IMR-90 (cell line): Measurements from ENCODE around the gene CXorf51A. TPM values are rescaled to one million over a fixed set of nuclear protein-coding genes. Genes with fewer than 3 reads are reported as not detected.
"Not testable (repeated sequence)": the region's sequence is repeated elsewhere in the genome, so short reads cannot be mapped to it uniquely, and the experiment has no call there.

Source experiments
- ATAC-seq: fragments of 200-7000 bp; cut with Tn5 transposase; 2 replicates; pipeline ENCODE4 v1.9.1; 2020; ENCODE audit warnings: low read depth, mild to moderate bottlenecking, moderate library complexity
- Bru-seq: library from RNA; stranded (reverse); fragments of 400-500 nt; gene quantifications from one replicate; lab custom pipeline; 2021; lab: Mats Ljungman, UMichigan
- BruChase-seq, 2 experiments: library from RNA; stranded (reverse); fragments of 400-500 nt; gene quantifications; one replicate each; lab custom pipeline; 2021; lab: Mats Ljungman, UMichigan
- BruUV-seq: library from RNA; stranded (reverse); fragments of 400-500 nt; replicated peaks from 2 replicates; lab custom pipeline; 2021; lab: Mats Ljungman, UMichigan
- CTCF ChIA-PET: fragments of 300-600 bp; formaldehyde crosslinking; extraction: SDS; loops from one replicate; lab custom pipeline; 2021; ENCODE audit warnings: antibody characterized with exemption; lab: Yijun Ruan, JAX
- POLR2A ChIA-PET: fragments of 300-600 bp; sonication (Branson Sonifier 250); formaldehyde crosslinking; loops from one replicate; lab custom pipeline; 2022; ENCODE audit warnings: antibody characterized with exemption; ENCODE audit not compliant: unreplicated experiment; lab: Charles Lee
- DNase-seq: peaks from one replicate; pipeline ENCODE4 v3.0.0; 2013
- H2AFZ ChIP-seq: replicated peaks from 2 replicates; pipeline ENCODE3; 2013; ENCODE audit warnings: low read length, mild to moderate bottlenecking; ENCODE audit not compliant: poor library complexity
- H2AK5ac ChIP-seq: 2 replicates; pipeline ENCODE4 v1.6.1; 2013; ENCODE audit warnings: low read depth, low read length, inconsistent platforms
- H2AK9ac ChIP-seq: replicated peaks from 2 replicates; pipeline ENCODE3; 2013; ENCODE audit warnings: mild to moderate bottlenecking, low read depth, low read length, moderate library complexity; ENCODE audit not compliant: poor library complexity
- H2BK120ac ChIP-seq: 2 replicates; pipeline ENCODE4 v1.6.1; 2013; ENCODE audit warnings: low read depth, low read length, inconsistent platforms
- H2BK15ac ChIP-seq: 3 replicates; pipeline ENCODE4 v1.6.1; 2013; ENCODE audit warnings: low read depth, low read length, inconsistent platforms
- H2BK20ac ChIP-seq: 2 replicates; pipeline ENCODE4 v1.6.1; 2013; ENCODE audit warnings: low read depth, mild to moderate bottlenecking, inconsistent platforms, low read length, moderate library complexity
- H2BK5ac ChIP-seq: 2 replicates; pipeline ENCODE4 v1.6.1; 2013; ENCODE audit warnings: mild to moderate bottlenecking, low read depth, low read length, inconsistent platforms; ENCODE audit not compliant: poor library complexity, severe bottlenecking
- H3K14ac ChIP-seq: replicated peaks from 2 replicates; pipeline ENCODE4 v1.6.1; 2013; ENCODE audit warnings: low read depth, low read length, inconsistent platforms
- H3K18ac ChIP-seq: 2 replicates; pipeline ENCODE4 v1.6.1; 2013; ENCODE audit warnings: low read depth, low read length, control low read depth
- H3K23ac ChIP-seq: 2 replicates; pipeline ENCODE4 v1.6.1; 2013; ENCODE audit warnings: low read depth, low read length, inconsistent platforms
- H3K27ac ChIP-seq: 2 replicates; pipeline ENCODE4 v1.5.1; 2013; ENCODE audit warnings: mild to moderate bottlenecking, control low read depth, low read length; ENCODE audit not compliant: insufficient read depth
- H3K27me3 ChIP-seq: 2 replicates; pipeline ENCODE4 v1.6.1; 2013; ENCODE audit warnings: low read length; ENCODE audit not compliant: control insufficient read depth, insufficient read depth
- H3K36me3 ChIP-seq: 2 replicates; pipeline ENCODE4 v1.6.1; 2013; ENCODE audit warnings: low read length, mixed read lengths; ENCODE audit not compliant: control insufficient read depth, insufficient read depth
- H3K4ac ChIP-seq: 2 replicates; pipeline ENCODE4 v1.6.1; 2013; ENCODE audit warnings: low read depth, low read length, inconsistent platforms
- H3K4me1 ChIP-seq: 2 replicates; pipeline ENCODE4 v1.6.1; 2013; ENCODE audit warnings: low read length, mixed read lengths; ENCODE audit not compliant: control insufficient read depth, insufficient read depth
- H3K4me2 ChIP-seq: 2 replicates; pipeline ENCODE4 v1.6.1; 2013; ENCODE audit warnings: low read depth, mild to moderate bottlenecking, control low read depth, low read length, moderate library complexity
- H3K4me3 ChIP-seq: 2 replicates; pipeline ENCODE4 v1.5.1; 2013; ENCODE audit warnings: low read depth, mild to moderate bottlenecking, control low read depth, low read length, moderate library complexity; ENCODE audit not compliant: insufficient read depth
- H3K56ac ChIP-seq: 2 replicates; pipeline ENCODE4 v1.6.1; 2013; ENCODE audit warnings: low read length, inconsistent platforms; ENCODE audit not compliant: insufficient read depth; ENCODE audit errors: extremely low read depth
- H3K79me1 ChIP-seq, 2 experiments: 2 replicates each; pipeline ENCODE4 v1.6.1; 2013; ENCODE audit warnings: low read length in 2 of 2, inconsistent platforms in 1 of 2, low read depth in 1 of 2
- H3K9ac ChIP-seq: 2 replicates; pipeline ENCODE4 v1.6.1; 2013; ENCODE audit warnings: low read depth, low read length, control low read depth
- H3K9me1 ChIP-seq: 2 replicates; pipeline ENCODE4 v1.6.1; 2013; ENCODE audit warnings: low read length, inconsistent platforms; ENCODE audit not compliant: insufficient read depth
- H3K9me3 ChIP-seq: 2 replicates; pipeline ENCODE4 v1.6.1; 2013; ENCODE audit warnings: low read length; ENCODE audit not compliant: control insufficient read depth, insufficient read depth
- H4K20me1 ChIP-seq: 2 replicates; pipeline ENCODE4 v1.6.1; 2013; ENCODE audit warnings: low read length, inconsistent platforms; ENCODE audit not compliant: insufficient read depth
- H4K5ac ChIP-seq: 2 replicates; pipeline ENCODE4 v1.6.1; 2013; ENCODE audit warnings: mild to moderate bottlenecking, low read depth, low read length, control low read depth
- H4K8ac ChIP-seq, 2 experiments: 2 replicates each; pipeline ENCODE4 v1.6.1; 2013; ENCODE audit warnings: low read depth in 2 of 2, low read length in 2 of 2, control low read depth in 1 of 2, inconsistent platforms in 1 of 2
- H4K91ac ChIP-seq: 2 replicates; pipeline ENCODE4 v1.6.1; 2013; ENCODE audit warnings: low read depth, low read length, inconsistent platforms; ENCODE audit not compliant: insufficient read depth
- WGBS, 2 experiments: methylation state at CpG; one replicate each; pipeline versions ENCODE4 v1.1.5 to v1.1.7; 2013; ENCODE audit warnings: missing lambda C conversion rate in 2 of 2; ENCODE audit not compliant: insufficient read length in 1 of 2; ENCODE audit errors: extremely low coverage in 2 of 2; 5-methylcytosine and 5-hydroxymethylcytosine counted together
- dilution Hi-C: fragments of 300-500 bp; cut with HindIII; formaldehyde crosslinking; loops from one replicate; pipeline ENCODE4 v1.14.3; 2018; ENCODE audit warnings: low sequenced_read_pairs; ENCODE audit not compliant: unreplicated experiment
- in situ Hi-C: fragments of 300-500 bp; cut with MboI; formaldehyde crosslinking; loops from 3 replicates; pipeline ENCODE4 v1.14.3; 2019; ENCODE audit warnings: low sequenced_read_pairs, inconsistent platforms, mixed read lengths
- intact Hi-C: fragments of 100-400 bp; cut with micrococcal nuclease; formaldehyde crosslinking; loops from 2 replicates; pipeline ENCODE4 v1.10.0; 2022
- long read RNA-seq: library from polyadenylated mRNA; unstranded; transcript quantifications from one replicate; pipeline ENCODE4 v2.0.0, GENCODE V29; 2021; ENCODE audit not compliant: unreplicated experiment
- polyA plus RNA-seq, 3 experiments: library from polyadenylated mRNA; depleted of rRNA; stranded (reverse); fragments of >200 nt; gene quantifications; 2 replicates each; pipeline ENCODE4 v1.2.3, GENCODE V29; 2012; ENCODE audit warnings: low replicate concordance in 1 of 3
- total RNA-seq: library from RNA; depleted of rRNA; stranded (reverse); fragments of >200 nt; gene quantifications from 2 replicates; pipeline ENCODE4 v1.2.3, GENCODE V29; 2012; rRNA removed

The CXorf51A gene
- total RNA-seq (not detected in 2 replicates), polyA plus RNA-seq (2012; rRNA removed) (not detected in 2 replicates), Bru-seq, nascent RNA (not detected), BruChase-seq, experiment 1, labeled RNA remaining after a 6-hour chase (not detected), BruChase-seq, experiment 2, labeled RNA remaining after a 2-hour chase (not detected)
- not detected in 2 replicates for polyA plus RNA-seq (2012; cell fraction: cytosol; rRNA removed)
- polyA plus RNA-seq (2012; cell fraction: nucleus; rRNA removed; ENCODE audit: low replicate concordance), result not detected in 2 replicates
- long read RNA-seq, result 0 reads

DNA sequence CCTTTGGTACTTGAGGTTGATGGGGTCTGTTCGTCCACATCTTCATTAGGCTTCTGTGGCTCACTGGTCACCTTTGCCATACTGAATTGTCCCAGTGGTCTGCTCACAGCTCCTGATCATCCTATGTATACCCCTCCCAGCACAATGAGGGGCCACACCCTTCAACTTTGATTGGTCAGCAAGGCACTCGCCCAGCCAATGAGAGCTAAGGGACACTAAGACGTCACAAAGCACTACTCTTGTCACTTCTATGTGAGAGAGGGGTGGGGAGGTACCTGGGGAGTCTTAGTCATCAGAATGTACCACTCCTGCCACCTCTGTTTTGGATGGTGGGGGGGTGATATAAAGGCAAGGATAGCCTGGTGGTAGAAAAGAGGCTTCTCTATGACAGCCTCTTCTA, at the start of gene CXorf51A:
CXorf51A (minus strand) TSS at position 101 of the 400 bp plus-strand sequence; CDS start at position 80, 21 bp downstream.
- H3K14ac ChIP-seq, H3K4ac ChIP-seq, DNase-seq, POLR2A ChIA-PET, H3K4me2 ChIP-seq, H2BK20ac ChIP-seq, H4K8ac ChIP-seq, H3K4me3 ChIP-seq, BruUV-seq, H3K9me3 ChIP-seq, ATAC-seq, H3K4me1 ChIP-seq, H3K9ac ChIP-seq, H3K79me1 ChIP-seq, H2BK5ac ChIP-seq, H3K9me1 ChIP-seq, H3K27me3 ChIP-seq, H2AK9ac ChIP-seq, H3K23ac ChIP-seq, CTCF ChIA-PET, H4K20me1 ChIP-seq, H3K56ac ChIP-seq, H3K18ac ChIP-seq, H3K27ac ChIP-seq, H2BK15ac ChIP-seq, in situ Hi-C loops, H2AK5ac ChIP-seq, H4K5ac ChIP-seq, intact Hi-C loops, H3K36me3 ChIP-seq, H2BK120ac ChIP-seq, dilution Hi-C loops, H4K91ac ChIP-seq, H2AFZ ChIP-seq: not testable (repeated sequence)
- WGBS, 2 experiments, result no CpG with 5 or more reads among the region's 3 CpGs
